CD4-positive, alpha-beta T cell treated with Interleukin-15 for 4 hours (primary cell): ENCODE measurements around the gene TMEM219.
A peak's percentile ranks its signal among the peaks of the same experiment; 100 is the strongest.
"Not testable (repeated sequence)": the region's sequence is repeated elsewhere in the genome, so short reads cannot be mapped to it uniquely, and the experiment has no call there.

Experiments used
- DNase-seq: peaks from one replicate; pipeline ENCODE4 v3.0.0-alpha.2; 2020; ENCODE audit warnings: low spot score

TMEM219 gene, protein sequence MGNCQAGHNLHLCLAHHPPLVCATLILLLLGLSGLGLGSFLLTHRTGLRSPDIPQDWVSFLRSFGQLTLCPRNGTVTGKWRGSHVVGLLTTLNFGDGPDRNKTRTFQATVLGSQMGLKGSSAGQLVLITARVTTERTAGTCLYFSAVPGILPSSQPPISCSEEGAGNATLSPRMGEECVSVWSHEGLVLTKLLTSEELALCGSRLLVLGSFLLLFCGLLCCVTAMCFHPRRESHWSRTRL

DNA sequence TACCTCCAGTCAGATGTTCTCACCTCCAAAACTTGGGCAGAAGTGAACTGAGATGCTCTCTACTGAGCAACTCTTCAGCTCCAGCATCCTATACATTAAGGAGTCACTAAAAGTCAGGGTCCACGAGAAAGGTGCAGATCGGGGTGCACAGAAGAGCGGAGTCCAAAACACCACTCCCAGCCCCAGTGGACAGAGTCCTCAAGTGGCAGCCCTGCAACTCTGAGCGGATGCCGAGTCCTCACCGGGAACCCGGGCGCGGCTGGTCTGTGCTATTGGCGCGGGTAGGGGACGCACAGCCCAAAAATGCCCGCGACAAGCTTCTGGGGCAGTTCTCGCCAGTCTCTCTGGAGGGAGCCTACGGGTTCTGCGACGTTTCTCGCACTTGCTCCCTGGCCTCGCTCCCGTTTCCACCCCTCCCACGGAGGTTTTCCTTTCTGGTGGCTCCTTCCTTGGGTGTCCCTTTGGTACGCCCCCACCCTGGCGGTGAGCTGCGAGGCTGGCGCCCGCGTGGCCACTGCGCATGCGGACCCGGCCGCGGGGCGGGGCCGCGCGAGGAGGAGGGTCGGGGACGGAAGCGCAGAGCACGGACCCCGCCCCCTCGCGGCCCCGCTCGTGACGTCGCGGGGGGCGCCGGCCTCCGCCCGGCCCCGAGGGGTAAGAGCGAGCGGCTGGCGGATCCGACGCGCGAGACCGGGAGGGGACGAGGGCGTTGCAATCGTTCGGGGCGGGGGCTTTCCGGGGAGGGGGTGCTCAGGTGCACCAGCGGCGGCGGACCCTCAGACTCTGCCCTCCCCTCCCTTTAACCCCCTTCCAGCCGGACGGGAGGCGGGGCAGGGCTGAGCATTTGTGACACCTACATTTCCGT is at the start of gene TMEM219:
Gene TMEM219 (plus strand): TSS at position 601 of the 865 bp plus-strand sequence. CDS start 1,065 bp downstream, outside the sequence.
- peak; percentile 95 for DNase-seq

DNA sequence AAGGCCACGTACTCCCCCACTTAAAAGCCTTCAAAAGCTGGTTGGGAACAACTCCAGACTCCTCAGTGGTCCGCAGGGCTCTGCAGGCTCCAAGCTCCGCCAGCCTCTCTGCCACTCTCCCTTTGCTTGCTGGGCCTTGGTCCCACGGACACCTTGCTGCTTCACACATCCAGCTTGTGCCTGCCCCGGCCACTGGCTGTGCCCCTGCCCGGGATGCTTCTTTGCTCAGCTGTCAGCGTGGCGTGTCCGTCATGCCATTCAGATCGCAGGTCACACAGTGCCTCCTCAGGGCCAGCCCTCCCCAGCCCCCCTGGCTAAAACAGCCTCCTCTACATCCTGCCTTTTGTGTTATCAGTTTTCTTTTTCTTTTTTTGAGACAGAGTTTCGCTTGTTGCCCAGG is 49.8 kb upstream of the TMEM219 start:
- DNase-seq, result no peak

DNA sequence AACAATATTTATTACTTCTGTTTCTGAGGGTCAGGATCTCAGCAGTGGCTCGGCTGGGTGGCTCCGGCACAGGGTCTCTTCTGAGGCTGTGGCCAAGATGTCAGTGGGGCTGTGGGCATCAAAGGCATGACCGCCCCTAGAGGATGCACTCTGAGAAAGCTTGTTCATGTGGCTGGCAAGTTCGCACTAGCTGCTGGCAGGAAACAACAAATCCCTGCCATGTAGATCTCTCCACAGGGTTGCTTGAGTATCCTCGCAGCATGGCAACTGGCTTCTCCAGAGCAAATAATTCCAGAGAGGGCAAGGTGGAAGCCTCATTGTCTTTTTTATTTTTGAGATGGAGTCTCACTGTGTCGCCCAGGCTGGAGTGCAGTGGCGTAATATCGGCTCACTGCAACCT is 48.4 kb upstream of the TMEM219 start:
- DNase-seq, result no peak

DNA sequence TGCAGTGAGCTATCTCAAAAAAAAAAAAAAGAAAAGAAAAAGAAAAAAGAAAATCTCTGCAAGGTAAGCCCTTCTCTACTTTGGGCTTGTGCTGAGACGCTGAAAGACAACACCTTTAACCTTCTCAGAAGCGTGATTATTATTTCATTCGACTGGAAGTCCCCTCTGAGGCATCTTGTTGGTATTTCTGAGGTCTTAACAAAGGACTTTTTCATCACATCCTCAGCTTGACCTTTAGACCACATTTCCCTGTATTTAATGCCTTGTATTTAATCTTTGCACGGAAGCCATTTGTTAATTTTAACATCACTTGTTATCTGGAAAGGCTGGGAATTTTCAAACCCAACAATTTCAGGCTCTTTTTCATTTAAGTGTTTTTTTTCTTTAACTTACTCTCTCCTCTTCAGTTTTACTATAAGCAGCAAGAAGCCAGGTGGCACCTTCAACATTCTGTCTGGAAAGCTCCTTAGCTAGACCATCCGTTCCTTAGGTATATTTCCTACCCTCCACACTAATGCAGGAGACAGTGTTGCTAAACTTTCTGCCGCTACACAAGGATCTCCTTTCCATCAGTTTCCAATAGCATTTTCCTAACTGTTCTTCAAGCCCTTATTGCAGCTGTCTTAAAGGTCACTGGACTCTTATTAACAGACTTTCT is 46.2 kb upstream of the TMEM219 start:
- DNase-seq, result no peak

DNA sequence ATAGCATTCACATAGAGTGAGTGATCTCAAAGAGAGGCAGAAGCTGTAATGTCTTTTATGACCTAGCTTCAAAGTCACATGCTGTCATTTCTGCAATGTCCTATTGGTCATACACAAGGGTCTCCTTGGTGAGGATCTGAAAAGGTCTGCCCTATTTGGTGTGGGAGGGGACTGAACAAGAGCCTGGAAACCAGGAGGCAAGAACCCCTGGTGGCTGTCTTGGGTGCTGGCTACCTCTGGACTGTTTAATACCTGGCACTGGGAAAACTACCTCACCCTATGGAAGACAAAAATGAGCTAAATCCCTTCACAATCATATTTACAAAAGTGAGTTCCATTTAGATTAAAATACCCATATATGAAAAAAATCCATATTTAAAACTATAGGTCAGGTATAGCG is 44.9 kb upstream of the TMEM219 start:
- DNase-seq, result no peak

DNA sequence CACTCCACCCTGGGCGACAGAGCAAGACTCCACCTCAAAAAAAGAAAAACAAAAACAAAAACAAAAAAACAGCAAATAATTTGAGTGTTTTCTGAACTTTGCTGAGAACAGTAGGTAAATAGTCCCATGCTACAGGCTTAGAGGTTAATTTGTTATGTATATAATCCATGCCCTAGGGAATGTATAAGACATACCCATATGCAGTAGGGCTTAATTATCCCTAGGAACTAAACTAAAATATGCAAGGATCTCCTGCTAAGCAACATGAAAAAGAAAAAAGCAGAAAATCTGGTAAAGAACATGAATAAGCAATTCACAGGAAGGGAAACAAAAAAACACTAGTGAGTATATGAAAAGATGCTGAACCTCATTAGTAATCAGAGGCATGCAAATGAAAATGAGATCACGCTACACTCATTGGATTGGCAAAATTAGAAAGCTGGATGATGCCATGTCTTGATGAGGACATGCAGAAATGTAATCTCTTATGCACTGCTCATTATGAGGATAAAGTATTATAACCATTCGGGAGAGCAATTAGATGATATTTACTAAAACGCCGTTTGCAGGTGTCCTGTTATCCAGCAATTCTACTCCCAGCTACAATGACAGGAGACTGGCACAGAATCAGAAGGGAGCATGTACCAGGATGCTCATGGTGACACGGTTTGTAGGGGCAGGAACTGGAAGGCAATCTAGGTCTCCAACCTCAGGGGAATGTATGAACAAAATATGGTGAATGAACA is 41.4 kb upstream of the TMEM219 start:
- no peak for DNase-seq

DNA sequence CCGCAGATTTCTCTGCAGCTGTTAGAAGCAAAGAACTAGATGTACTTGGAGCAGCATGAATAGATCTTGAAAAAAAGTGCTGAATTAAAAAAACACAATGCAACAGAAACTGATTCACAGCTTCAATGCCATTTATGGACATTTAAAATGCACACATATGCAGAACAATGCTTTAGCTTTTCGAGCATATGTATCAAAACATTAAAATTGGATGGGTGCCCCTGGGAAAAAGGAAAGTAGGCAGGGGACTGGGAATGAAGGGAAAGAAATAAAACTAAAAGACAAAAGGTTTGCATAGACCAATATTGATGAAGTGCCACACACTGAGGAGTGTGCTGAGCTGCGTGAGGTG is 40.9 kb upstream of the TMEM219 start:
- DNase-seq, result no peak

DNA sequence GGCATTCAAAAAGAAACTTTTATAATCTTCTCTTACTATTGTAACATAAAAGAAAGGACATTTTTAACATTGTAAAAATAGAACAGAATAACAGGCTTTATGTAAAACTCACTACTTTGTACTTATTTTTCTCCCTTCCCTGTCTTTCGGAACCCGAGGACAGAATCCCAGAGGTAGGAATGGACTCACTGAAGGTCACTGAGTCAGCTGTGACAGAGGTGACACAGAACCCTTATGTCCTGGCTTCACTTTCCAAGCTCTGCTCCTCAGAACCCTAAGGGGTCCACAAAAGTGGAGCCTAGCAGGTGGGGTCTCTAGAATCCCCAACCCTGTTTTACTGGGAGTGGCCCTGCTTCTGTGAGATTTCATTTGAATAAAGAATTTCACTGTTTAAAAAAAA is 39.6 kb upstream of the TMEM219 start:
- DNase-seq, result no peak

DNA sequence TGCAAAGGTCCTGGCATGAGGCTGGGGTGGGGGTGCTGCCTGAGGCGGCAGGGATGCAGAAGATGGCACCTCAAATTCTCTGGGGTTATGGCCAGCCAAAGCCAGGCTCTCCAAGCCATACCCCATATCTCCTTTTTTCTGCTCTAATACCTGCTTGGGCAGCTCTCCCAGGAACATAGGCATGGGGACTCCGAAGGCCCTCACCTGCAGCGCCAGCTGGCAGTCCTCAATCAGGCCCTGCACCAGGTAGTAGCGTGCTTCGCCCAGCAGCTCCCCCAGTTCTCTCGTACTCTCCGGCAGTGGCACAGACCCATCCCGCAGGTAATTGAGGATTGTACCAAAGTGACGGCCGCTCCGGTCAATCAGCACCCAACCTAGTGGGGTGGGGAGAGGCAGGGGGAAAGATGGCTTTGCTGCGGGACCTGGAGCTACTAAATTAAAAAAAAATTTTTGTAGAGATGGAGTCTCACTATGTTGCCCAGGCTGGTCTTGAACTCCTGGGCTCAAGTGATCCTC is 38.8 kb upstream of the TMEM219 start:
- DNase-seq, result no peak

DNA sequence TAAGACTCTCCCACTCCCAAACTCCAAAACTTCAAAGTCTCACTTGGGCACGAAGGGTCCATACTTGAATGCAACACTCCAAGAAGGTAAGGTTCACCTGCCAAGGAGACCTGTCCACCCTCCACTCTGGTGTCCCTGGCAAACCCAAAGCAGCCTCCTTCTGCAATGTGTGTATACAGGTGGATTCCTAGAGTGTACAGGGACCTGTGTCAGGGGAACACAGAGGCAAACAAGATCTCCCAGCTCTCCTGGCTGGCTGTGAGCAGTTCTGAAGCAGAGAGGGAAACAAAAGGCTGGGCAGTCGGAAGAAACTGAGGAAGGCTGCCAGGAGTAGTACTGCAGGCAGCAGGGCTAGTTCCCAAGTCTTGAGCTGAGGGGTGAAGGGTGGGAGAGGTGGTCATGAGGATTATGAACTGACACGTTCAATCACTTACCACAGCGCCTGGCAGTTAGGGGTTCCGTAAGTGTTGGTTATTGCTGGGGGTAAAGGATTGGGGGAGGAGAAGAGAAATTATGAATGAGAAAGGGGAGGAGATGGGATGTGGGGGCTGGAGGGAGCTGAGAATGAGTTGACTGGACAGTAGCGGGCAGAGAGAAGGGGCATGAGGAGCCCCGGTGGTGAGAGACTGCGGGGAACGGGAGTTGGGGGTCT is 36.6 kb upstream of the TMEM219 start:
- no peak for DNase-seq

DNA sequence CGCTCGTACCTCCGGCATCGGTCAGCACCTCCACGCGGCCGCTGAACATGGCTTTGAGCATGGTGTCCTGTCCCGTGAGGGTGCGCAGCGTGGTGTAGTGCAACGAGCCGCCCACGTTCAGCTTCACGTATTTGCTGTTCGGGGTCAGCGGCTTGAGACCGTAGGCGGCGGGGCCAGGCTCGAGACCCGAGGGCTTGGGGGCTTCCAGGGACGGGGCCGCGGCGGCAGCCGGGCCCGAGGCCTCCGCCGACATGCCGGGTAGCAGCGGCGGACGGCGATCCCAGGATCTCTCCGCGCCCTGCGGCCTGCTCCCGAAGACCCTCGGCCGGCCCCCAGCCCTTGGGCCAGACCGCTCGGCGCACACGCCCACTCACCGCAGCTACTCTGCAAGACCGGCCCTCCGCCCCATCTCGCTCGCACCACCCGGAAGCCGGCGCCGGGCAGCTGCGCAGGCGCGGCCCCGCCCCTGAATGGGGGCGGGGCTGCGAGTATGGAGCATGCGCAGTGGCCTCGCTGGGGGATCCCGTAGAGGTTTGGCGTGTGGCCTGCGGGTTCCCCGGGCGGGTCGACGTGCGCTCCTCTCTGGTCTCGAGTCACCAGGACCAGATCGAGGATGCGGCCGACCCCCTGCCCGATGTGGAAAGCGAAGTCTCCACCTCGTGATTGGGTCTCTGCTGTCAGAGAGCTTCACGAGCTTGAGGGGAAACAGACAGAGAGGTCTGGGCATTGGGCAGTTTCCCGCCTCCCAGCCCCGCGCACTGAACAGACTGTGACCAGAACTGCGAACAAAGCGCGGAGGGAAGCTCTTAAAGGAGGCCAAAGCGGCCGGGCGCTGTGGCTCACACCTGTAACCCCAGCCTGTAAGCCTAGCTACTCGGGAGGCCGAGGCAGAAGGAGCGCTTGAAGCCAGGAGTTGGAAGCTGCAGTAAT is 35.8 kb upstream of the TMEM219 start, which contains the start of gene KCTD13:
Gene KCTD13 (minus strand): TSS at position 446 of the 930 bp plus-strand sequence. CDS start 193 bp downstream, at position 253.
- DNase-seq, result peak; percentile 90

DNA sequence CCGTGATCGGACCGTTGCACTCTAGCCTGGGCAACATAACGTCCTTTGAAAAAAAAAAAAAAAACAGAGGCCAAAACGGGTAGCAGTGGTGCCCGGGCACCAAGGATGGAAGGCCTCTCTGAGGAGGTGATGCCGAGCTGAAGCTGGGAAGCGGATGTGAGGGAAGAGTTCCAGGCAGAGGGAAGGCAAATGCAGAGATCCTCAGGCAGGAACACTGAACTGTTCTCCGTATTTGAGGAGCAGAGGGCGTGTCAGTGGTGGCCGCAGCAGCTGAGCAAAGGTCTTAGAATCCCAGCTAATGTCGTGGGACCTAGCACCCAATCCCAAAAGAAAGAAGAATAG is 35.2 kb upstream of the TMEM219 start:
- DNase-seq, result no peak

DNA sequence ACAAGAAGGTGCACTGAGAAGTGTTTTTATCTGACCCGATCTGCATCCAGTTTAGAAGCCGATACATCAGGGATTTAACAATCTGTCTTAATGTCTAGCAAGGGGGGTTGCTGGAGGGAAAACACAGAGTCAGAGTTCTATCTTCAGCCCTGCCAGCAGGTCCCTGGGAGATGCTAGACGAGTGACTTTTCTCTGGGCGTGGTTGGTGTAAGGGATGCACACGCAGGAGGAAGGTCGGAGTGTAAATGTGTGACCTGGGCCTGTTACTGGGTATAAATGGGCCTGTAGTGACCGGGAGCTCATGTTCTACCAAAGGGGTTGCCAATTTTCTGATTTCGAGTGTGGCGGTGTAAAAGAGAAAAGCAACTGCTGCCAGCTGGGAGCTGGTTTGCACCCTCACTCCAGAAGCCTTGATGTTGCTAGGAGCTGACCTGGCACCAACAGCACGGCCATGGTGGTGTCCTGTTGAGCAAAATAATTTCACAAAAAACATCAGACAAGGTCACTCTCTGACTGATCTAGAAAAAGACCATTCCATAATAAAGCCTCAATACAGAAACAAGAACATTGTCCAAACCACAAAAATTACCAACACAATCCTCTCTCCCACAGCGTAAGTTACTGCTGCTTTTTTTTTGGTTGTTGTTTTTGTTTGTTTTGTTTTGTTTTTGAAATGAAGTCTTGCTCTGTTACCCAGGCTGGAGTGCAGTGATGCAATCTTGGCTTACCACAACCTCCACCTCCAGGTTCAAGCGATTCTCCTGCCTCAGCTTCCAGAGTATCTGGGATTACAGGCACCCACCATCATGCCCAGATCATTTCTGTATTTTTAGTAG is 34.6 kb upstream of the TMEM219 start:
- no peak for DNase-seq

DNA sequence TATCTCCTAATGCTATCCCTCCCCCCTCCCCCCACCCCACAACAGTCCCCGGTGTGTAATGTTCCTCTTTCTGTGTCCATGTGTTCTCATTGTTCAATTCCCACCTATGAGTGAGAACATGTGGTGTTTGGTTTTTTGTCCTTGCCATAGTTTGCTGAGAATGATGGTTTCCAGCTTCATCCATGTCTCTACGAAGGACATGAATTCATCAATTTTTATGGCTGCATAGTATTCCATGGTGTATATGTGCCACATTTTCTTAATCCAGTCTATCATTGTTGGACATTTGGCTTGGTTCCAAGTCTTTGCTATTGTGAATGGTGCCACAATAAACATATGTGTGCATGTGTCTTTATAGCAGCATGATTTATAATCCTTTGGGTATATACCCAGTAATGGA is 30.1 kb upstream of the TMEM219 start:
- not testable (repeated sequence) for DNase-seq

DNA sequence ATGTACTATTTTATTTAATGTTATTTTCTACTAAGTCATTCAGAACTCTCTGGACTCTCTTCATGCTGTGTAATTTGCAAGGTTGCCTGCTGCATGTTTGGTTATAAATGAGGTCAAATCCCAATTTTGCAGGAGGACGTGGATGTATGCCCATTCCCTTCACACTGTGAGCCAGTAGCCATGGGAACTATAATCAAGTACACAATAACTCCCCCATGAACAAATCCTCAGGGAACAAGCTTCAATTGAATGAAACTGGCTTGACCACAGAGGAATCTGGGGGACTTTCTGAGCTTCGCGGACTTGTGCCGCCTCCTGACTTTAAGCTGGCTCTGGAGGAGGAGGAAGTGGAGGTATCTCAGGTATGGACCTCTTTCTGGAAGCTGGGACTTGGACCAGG is 21.2 kb upstream of the TMEM219 start:
- DNase-seq, result no peak

DNA sequence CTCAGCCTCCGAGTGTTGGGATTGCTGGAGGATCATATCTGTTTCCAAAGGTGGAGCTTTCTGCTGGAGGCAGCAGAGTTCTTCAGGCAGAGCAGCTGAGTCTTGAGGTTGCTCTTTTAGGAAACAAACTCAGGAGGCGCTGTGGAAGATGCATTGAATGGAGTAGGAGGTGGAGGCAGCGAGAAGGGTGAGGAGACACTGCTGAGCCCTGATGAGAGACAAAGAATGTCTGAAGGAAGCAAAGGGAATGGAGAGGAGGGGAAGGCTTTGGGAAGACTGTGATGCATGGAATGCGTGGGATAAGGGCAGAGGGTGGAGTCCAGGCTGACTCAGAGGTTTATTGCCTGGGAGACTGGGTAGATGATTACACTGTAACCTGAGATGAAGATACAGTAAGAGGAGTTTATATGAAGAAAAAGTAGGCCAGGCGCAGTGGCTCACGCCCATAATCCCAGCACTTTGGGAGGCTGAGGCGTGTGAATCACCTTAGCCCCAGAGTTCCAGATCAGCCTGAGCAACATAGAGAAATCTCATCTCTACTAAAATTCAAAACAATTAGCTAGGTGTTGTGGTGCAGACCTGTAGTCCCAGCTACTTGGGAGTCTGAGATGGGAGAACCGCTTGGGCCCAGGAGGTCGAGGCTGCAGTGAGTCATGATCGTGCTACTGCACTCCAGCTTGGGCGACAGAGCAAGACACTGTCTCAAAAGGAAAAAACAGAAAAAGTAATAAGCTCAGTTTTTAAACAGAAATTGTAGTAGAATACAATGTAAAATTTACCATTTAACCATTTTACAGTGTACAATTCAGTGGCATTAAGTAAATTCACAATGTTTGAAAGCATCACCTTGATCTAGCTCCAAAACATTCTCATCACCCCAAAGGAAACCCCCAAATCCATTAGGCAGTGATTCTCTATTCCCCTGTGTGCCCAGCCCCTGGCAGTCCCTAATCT is 17.8 kb upstream of the TMEM219 start:
- DNase-seq, result no peak

DNA sequence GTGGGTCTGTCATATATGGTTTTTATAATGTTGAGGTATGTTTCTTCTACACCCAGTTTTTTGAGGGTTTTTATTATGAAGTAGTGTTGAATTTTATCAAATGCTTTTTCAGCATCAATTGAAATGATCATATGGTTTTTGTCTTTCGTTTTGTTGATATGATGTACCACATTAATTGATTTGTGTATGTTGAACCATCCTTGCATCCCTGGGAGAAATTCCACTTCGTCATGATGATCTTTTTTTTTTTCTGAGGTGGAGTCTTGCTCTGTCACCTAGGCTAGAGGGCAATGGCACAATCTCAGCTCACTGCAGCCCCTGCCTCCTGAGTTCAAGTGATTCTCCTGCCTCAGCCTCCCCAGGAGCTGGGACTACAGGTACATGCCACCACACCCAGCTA is 14.0 kb upstream of the TMEM219 start:
- DNase-seq, result no peak

DNA sequence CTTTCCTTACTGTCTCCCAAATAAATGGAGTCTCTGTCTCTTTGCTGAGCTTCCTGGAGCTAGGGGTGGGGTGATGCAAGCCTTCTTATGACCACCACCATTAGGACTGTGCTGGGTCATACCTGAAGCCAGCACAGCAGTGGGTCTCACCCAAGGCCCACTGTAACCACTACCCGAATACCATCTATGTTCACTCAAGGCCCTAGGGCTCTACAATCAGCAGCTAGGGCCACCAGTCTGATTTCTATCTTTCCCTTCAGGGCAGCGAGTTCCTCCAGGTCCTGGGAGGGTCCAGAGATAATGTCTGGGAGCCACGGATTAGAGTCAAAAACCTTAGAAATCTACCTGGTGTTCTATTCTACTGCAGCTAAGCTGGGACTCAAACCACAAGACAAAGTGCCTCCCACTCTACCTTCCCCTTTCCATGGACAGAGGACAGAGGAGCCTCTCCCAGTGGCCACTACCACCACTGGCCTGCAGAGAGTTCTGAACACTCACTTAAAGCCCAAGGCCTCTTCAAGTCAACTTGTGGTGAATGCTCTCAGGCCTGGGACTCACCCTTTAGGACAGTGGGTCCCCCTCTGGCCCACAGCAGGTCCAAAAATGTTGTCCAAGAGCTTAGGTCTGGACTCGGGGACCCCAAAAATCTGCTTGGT is 10.9 kb upstream of the TMEM219 start:
- DNase-seq, result no peak
